Measurements from ENCODE around the gene TBC1D3. TPM values are rescaled to one million over a fixed set of nuclear protein-coding genes. Genes with fewer than 3 reads are reported as not detected.
"Not testable (repeated sequence)": the region's sequence is repeated elsewhere in the genome, so short reads cannot be mapped to it uniquely, and the experiment has no call there.

Gene TBC1D3
- not detected for polyA plus RNA-seq (ENCODE audit: insufficient read length)

GRCh38 chr17:38192455-38192854 is at the start of gene TBC1D3:
Gene TBC1D3, minus strand, starts transcription at chr17:38192555. Its CDS starts 1,526 bp downstream, at chr17:38191029.
- not testable (repeated sequence) for DNase-seq (ENCODE audit: low read depth)

GRCh38 chr17:38232790-38233189 is 40.4 kb upstream of the TBC1D3 start:
- not testable (repeated sequence) for DNase-seq (ENCODE audit: low read depth)

GRCh38 chr17:38225844-38226495 is 33.6 kb upstream of the TBC1D3 start:
- DNase-seq (ENCODE audit: low read depth), result not testable (repeated sequence)

- not testable (repeated sequence) for DNase-seq (ENCODE audit: low read depth)
These were observed 28.5 kb upstream of the TBC1D3 start for GRCh38 chr17:38220867-38221266.

GRCh38 chr17:38200271-38200670 is 7.9 kb upstream of the TBC1D3 start:
- not testable (repeated sequence) for DNase-seq (ENCODE audit: low read depth)

- not testable (repeated sequence) for DNase-seq (ENCODE audit: low read depth)
These were observed 57.5 kb downstream of the TBC1D3 start for GRCh38 chr17:38134860-38135259.

Other genes with a start within 250 kb of the TBC1D3 start
- 27.0 TPM for gene TBC1D3L, start 203.5 kb downstream of the TBC1D3 start, polyA plus RNA-seq (ENCODE audit: insufficient read length)
- 1.3 TPM for gene TBC1D3D, start 188.6 kb downstream of the TBC1D3 start, polyA plus RNA-seq (ENCODE audit: insufficient read length)
- not detected for gene TBC1D3C, start 123.9 kb downstream of the TBC1D3 start, polyA plus RNA-seq (ENCODE audit: insufficient read length)
- not detected for gene TBC1D3E, start 64.6 kb downstream of the TBC1D3 start, polyA plus RNA-seq (ENCODE audit: insufficient read length)
- 63.8 TPM for gene MRPL45, start 104.6 kb upstream of the TBC1D3 start, polyA plus RNA-seq (ENCODE audit: insufficient read length)
- 0.38 TPM for gene GPR179, start 151.4 kb upstream of the TBC1D3 start, polyA plus RNA-seq (ENCODE audit: insufficient read length)
- gene SOCS7, start 159.3 kb upstream of the TBC1D3 start, polyA plus RNA-seq (ENCODE audit: insufficient read length), result 17.9 TPM
- 25.1 TPM for gene ARHGAP23, start 235.9 kb upstream of the TBC1D3 start, polyA plus RNA-seq (ENCODE audit: insufficient read length)

Measured in forelimb muscle (tissue), 1 donor.